Effector memory CD4-positive, alpha-beta T cell (primary cell): ENCODE measurements around the gene EXOC4.

Source experiments
- DNase-seq, 3 donors: peaks; one replicate each; pipeline ENCODE4 v3.0.0-alpha.2; 2020
- H3K27ac ChIP-seq: 2 replicates; pipeline ENCODE4 v1.7.0; 2013; ENCODE audit warnings: mild to moderate bottlenecking, low read length, moderate library complexity; ENCODE audit not compliant: insufficient read depth, poor library complexity, severe bottlenecking
- H3K27me3 ChIP-seq: replicated peaks from 2 replicates; pipeline ENCODE4 v1.7.0; 2013; ENCODE audit warnings: mild to moderate bottlenecking, low read length; ENCODE audit not compliant: insufficient read depth, control insufficient read depth, poor library complexity, severe bottlenecking
- H3K36me3 ChIP-seq: 2 replicates; pipeline ENCODE4 v1.7.0; 2013; ENCODE audit warnings: mild to moderate bottlenecking, low read length, moderate library complexity; ENCODE audit not compliant: control insufficient read depth, insufficient read depth
- H3K4me1 ChIP-seq: 2 replicates; pipeline ENCODE4 v1.7.0; 2013; ENCODE audit warnings: low read length, mild to moderate bottlenecking; ENCODE audit not compliant: control insufficient read depth, insufficient read depth, poor library complexity, severe bottlenecking
- H3K4me3 ChIP-seq: 2 replicates; pipeline ENCODE4 v1.7.0; 2013; ENCODE audit warnings: low read length, low read depth, mild to moderate bottlenecking; ENCODE audit not compliant: insufficient read depth, poor library complexity, severe bottlenecking
- H3K9me3 ChIP-seq: 2 replicates; pipeline ENCODE4 v1.7.0; 2013; ENCODE audit warnings: mild to moderate bottlenecking, low read length, moderate library complexity; ENCODE audit not compliant: control insufficient read depth

The EXOC4 gene

GRCh38 chr7:134022286-134022911 lies 769.5 kb downstream of the EXOC4 start:
- Histone ChIP-seq H3K9me3 (no peaks in the 10 kb centered on the region), H3K4me3 (no peak overlapping the region), H3K36me3 (no peaks in the 10 kb centered on the region), H3K27ac (no peak overlapping the region), H3K4me1 (no peaks in the 10 kb centered on the region), H3K27me3 (no peaks in the 10 kb centered on the region)
- DNase-seq, result no peak

GRCh38 chr7:134024739-134025138 lies 771.9 kb downstream of the EXOC4 start:
- H3K27ac ChIP-seq, result no peak overlapping the region
- DNase-seq, result no peak
- H3K36me3 ChIP-seq, result no peaks in the 10 kb centered on the region
- H3K4me1 ChIP-seq, result no peaks in the 10 kb centered on the region
- no peak overlapping the region for H3K4me3 ChIP-seq
- no peaks in the 10 kb centered on the region for H3K9me3 ChIP-seq
- H3K27me3 ChIP-seq, result no peaks in the 10 kb centered on the region

GRCh38 chr7:134028853-134029252 lies 776.0 kb downstream of the EXOC4 start:
- H3K4me3 ChIP-seq, result no peak overlapping the region
- no peaks in the 10 kb centered on the region for H3K4me1 ChIP-seq
- H3K27ac ChIP-seq, result no peak overlapping the region
- no peaks in the 10 kb centered on the region for H3K27me3 ChIP-seq
- H3K9me3 ChIP-seq, result no peaks in the 10 kb centered on the region
- H3K36me3 ChIP-seq, result no peaks in the 10 kb centered on the region
- no peak for DNase-seq

DNA sequence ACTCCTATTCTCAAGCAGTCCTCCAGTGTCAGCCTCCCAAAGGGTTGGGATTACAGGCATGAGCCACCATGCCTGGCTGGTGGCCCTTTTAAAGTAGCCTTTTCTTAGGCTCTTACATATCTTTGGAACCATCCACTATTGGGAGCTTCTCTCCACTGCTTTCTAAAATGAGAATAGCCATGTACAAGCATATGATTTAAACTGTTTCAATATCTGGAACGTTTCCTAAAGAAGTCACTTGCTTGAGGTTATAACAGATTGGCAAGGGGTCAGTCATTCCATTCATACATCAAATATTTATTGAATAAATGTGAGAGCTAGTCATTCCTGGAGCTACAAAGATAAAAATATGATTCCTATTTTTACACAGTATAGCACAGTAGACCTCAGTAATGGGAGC lies 776.9 kb downstream of the EXOC4 start:
- Histone ChIP-seq H3K9me3 (no peaks in the 10 kb centered on the region), H3K27ac (no peak overlapping the region), H3K27me3 (no peaks in the 10 kb centered on the region), H3K4me3 (no peak overlapping the region), H3K4me1 (no peaks in the 10 kb centered on the region), H3K36me3 (no peaks in the 10 kb centered on the region)
- DNase-seq, result no peak

DNA sequence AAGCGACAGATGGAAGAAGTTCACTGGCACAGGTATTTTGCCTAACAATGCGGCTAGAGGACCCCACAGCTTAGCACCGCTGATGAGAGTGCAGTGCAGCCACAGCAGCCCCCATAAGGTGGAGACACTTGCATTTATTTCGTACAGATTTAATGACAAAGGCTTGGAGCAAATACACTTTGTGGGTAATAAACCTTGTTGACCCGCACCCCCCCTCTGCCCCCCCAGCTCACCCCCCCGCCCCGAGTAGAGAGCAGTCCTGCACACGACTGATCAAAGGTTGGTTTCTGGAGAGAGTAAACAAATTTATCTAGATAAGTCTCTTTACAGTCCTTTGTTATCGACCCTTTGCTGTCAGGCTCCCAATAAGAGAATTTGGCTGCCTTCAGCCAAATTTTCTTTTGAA lies 777.6 kb downstream of the EXOC4 start:
- Histone ChIP-seq H3K4me3 (no peak overlapping the region), H3K9me3 (no peaks in the 10 kb centered on the region), H3K27me3 (no peaks in the 10 kb centered on the region), H3K36me3 (no peaks in the 10 kb centered on the region), H3K4me1 (no peaks in the 10 kb centered on the region), H3K27ac (no peak overlapping the region)
- no peak for DNase-seq

GRCh38 chr7:134031835-134032617 lies 779.1 kb downstream of the EXOC4 start:
- no peaks in the 10 kb centered on the region for H3K27me3 ChIP-seq
- no peak overlapping the region for H3K4me3 ChIP-seq
- no peaks in the 10 kb centered on the region for H3K9me3 ChIP-seq
- H3K4me1 ChIP-seq, result no peaks in the 10 kb centered on the region
- no peaks in the 10 kb centered on the region for H3K36me3 ChIP-seq
- no peak for DNase-seq
- H3K27ac ChIP-seq, result no peak overlapping the region

GRCh38 chr7:134034652-134035051 lies 781.8 kb downstream of the EXOC4 start:
- Histone ChIP-seq H3K27ac (no peak overlapping the region), H3K36me3 (peaks cover 3% of the 10 kb centered on the region), H3K9me3 (no peaks in the 10 kb centered on the region), H3K4me1 (no peaks in the 10 kb centered on the region), H3K27me3 (no peaks in the 10 kb centered on the region), H3K4me3 (no peak overlapping the region)
- DNase-seq, result no peak

DNA sequence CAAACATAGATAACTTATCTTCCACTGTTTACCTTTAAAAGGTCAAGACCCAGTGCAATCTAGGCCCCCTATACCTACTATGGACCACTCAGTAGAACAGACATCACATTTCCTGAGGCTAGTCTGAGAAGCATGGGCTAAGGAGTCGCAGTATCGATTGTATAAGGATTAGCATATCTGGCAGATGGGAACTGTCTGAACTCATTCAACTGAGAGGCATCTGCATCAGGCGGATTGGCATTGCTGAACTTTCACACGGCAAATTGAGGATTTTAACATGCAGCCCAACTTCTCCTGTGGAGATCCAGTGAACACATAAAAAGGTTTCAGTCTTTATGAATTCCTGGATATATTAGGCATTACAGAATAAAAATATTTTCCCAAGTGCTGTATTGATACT lies 785.1 kb downstream of the EXOC4 start:
- no peak overlapping the region for H3K4me3 ChIP-seq
- no peak for DNase-seq
- H3K27ac ChIP-seq, result no peak overlapping the region
- peaks cover 3% of the 10 kb centered on the region for H3K36me3 ChIP-seq
- no peaks in the 10 kb centered on the region for H3K4me1 ChIP-seq
- no peaks in the 10 kb centered on the region for H3K9me3 ChIP-seq
- no peaks in the 10 kb centered on the region for H3K27me3 ChIP-seq

- H3K27me3 ChIP-seq, result no peaks in the 10 kb centered on the region
- H3K4me1 ChIP-seq, result no peaks in the 10 kb centered on the region
- DNase-seq, result no peak
- H3K9me3 ChIP-seq, result no peaks in the 10 kb centered on the region
- H3K27ac ChIP-seq, result no peak overlapping the region
- peaks cover 3% of the 10 kb centered on the region for H3K36me3 ChIP-seq
- H3K4me3 ChIP-seq, result no peak overlapping the region
These were observed 788.1 kb downstream of the EXOC4 start for GRCh38 chr7:134040988-134041387.

- Histone ChIP-seq H3K4me1 (no peaks in the 10 kb centered on the region), H3K27me3 (no peaks in the 10 kb centered on the region), H3K27ac (no peak overlapping the region), H3K9me3 (no peaks in the 10 kb centered on the region), H3K36me3 (peaks cover 3% of the 10 kb centered on the region), H3K4me3 (no peak overlapping the region)
- DNase-seq, result no peak
These were observed 788.6 kb downstream of the EXOC4 start for GRCh38 chr7:134041477-134041876.
